GM06990 (cell line): ENCODE data around the gene TAOK3.

Experiments
- DNase-seq: peaks from one replicate; pipeline ENCODE4 v3.0.0-alpha.2; 2011; ENCODE audit not compliant: insufficient read length; ENCODE audit errors: extremely low read depth
- H3K27me3 ChIP-seq: replicated peaks from 2 replicates; pipeline ENCODE4 v1.6.0; 2011; ENCODE audit warnings: low read length; ENCODE audit not compliant: control insufficient read depth, insufficient read depth
- H3K36me3 ChIP-seq: 2 replicates; pipeline ENCODE4 v1.5.1; 2011; ENCODE audit warnings: low read length; ENCODE audit not compliant: control insufficient read depth, insufficient read depth
- H3K4me3 ChIP-seq: replicated peaks from 2 replicates; pipeline ENCODE4 v1.5.1; 2011; ENCODE audit warnings: low read depth, mild to moderate bottlenecking, control low read depth, low read length
- CTCF ChIP-seq: IDR thresholded peaks from 2 replicates; pipeline ENCODE4 v1.5.1; 2011; ENCODE audit warnings: low read length, control low read depth, mild to moderate bottlenecking, inconsistent platforms; ENCODE audit not compliant: insufficient read depth, poor library complexity, severe bottlenecking

TAOK3 gene

GRCh38 chr12:118404876-118405521 is 32.3 kb upstream of the TAOK3 start:
- DNase-seq, result no peak
- H3K4me3 ChIP-seq, result no peak overlapping the region
- TF ChIP-seq CTCF, result peak; percentile 71
- peaks cover 15% of the 10 kb centered on the region for H3K36me3 ChIP-seq
- no peaks in the 10 kb centered on the region for H3K27me3 ChIP-seq

GRCh38 chr12:118402251-118402650 is 29.5 kb upstream of the TAOK3 start:
- Histone ChIP-seq H3K27me3 (no peaks in the 10 kb centered on the region), H3K36me3 (peaks cover 17% of the 10 kb centered on the region), H3K4me3 (no peak overlapping the region)
- DNase-seq, result no peak
- no peak for TF ChIP-seq CTCF

GRCh38 chr12:118398940-118399339 is 26.2 kb upstream of the TAOK3 start:
- Histone ChIP-seq H3K36me3 (peaks cover 17% of the 10 kb centered on the region), H3K27me3 (no peaks in the 10 kb centered on the region), H3K4me3 (no peak overlapping the region)
- TF ChIP-seq CTCF, result no peak
- DNase-seq, result no peak

- Histone ChIP-seq H3K27me3 (no peaks in the 10 kb centered on the region), H3K36me3 (peaks cover 15% of the 10 kb centered on the region), H3K4me3 (no peak overlapping the region)
- no peak for TF ChIP-seq CTCF
- DNase-seq, result no peak
Observed at GRCh38 chr12:118398524-118398923, 25.8 kb upstream of the TAOK3 start.

DNA sequence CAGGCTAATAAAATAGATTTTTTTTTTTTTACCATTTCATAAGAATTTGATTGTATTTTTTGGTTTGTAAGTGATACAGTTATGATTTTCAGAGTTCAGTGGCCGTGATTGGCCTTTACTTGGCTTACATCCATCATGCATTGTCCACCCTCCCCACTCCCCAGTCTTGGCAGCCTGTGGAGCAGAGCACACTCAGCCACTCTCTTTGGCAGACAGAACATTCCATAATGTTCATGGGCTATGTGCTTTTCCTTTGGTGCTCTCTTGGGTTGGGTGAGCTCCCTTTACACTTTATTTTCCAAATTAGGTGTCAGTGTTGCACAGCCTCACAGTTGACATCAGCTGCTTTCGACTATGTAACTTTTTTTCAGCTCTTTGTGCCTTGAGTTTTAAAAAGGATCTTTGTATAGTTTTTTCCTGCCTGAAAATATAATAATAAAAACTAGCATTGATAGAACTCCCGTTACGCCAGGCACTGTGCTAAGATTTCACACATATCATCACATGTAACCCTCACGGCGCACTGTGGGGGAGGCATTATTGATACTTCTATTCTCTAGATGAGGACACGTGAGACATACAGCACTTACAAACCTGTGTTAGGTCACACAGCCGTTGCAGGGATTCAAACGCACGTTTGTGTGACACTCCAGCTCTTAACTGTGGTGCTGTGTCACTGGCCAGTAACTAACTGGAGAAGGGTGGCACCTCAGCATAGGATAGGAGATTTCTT is 25.2 kb upstream of the TAOK3 start:
- H3K36me3 ChIP-seq, result peaks cover 17% of the 10 kb centered on the region
- H3K27me3 ChIP-seq, result no peaks in the 10 kb centered on the region
- no peak overlapping the region for H3K4me3 ChIP-seq
- TF ChIP-seq CTCF, result no peak
- DNase-seq, result no peak
